GM10847 (cell line): ENCODE data around the gene MNX1.

ENCODE experiments used
- POLR2A ChIP-seq: IDR thresholded peaks from 2 replicates; pipeline ENCODE4 v1.6.1; 2011; ENCODE audit not compliant: insufficient read length; ENCODE audit errors: extremely low read depth

Gene MNX1

GRCh38 chr7:157041004-157041403 lies 30.5 kb upstream of the MNX1 start:
- TF ChIP-seq POLR2A, result no peak

GRCh38 chr7:157037635-157038034 lies 27.2 kb upstream of the MNX1 start:
- TF ChIP-seq POLR2A, result no peak

GRCh38 chr7:157037028-157037427 lies 26.6 kb upstream of the MNX1 start:
- TF ChIP-seq POLR2A, result no peak

GRCh38 chr7:157035979-157036378 lies 25.5 kb upstream of the MNX1 start:
- no peak for TF ChIP-seq POLR2A

- TF ChIP-seq POLR2A, result no peak
Observed at GRCh38 chr7:157035302-157035701, 24.8 kb upstream of the MNX1 start.

GRCh38 chr7:157033483-157034473 lies 23.3 kb upstream of the MNX1 start:
- no peak for TF ChIP-seq POLR2A

- TF ChIP-seq POLR2A, result no peak
Observed at GRCh38 chr7:157032644-157033482, 22.4 kb upstream of the MNX1 start.

- TF ChIP-seq POLR2A, result no peak
Observed at GRCh38 chr7:157032128-157032527, 21.7 kb upstream of the MNX1 start.

- TF ChIP-seq POLR2A, result no peak
Observed at GRCh38 chr7:157028199-157028903, 17.9 kb upstream of the MNX1 start.

GRCh38 chr7:157027568-157028198 lies 17.2 kb upstream of the MNX1 start:
- no peak for TF ChIP-seq POLR2A

GRCh38 chr7:157024716-157025115 lies 14.3 kb upstream of the MNX1 start:
- TF ChIP-seq POLR2A, result no peak

GRCh38 chr7:157023589-157023905 lies 13.1 kb upstream of the MNX1 start:
- TF ChIP-seq POLR2A, result no peak

GRCh38 chr7:157022681-157023588 lies 12.5 kb upstream of the MNX1 start:
- no peak for TF ChIP-seq POLR2A
